H1 (cell line): ENCODE results near the gene JOSD1. TPM values are rescaled to one million over a fixed set of nuclear protein-coding genes. Genes with fewer than 3 reads are reported as not detected.

Experiments
- BCL11A ChIP-seq, 2 experiments: IDR thresholded peaks; one replicate each; pipeline ENCODE4 v1.6.1; 2011; ENCODE audit warnings: low read depth in 2 of 2, low read length in 2 of 2, mild to moderate bottlenecking in 2 of 2
- CHD1 ChIP-seq: IDR thresholded peaks from 2 replicates; pipeline ENCODE4 v1.6.1; 2012; ENCODE audit warnings: low read depth, low read length, improper control_type of control experiment
- CREB1 ChIP-seq: IDR thresholded peaks from 2 replicates; pipeline ENCODE4 v1.6.1; 2012; ENCODE audit warnings: inconsistent platforms
- CTBP2 ChIP-seq: IDR thresholded peaks from 2 replicates; pipeline ENCODE4 v1.7.0; 2011; ENCODE audit warnings: borderline replicate concordance, mild to moderate bottlenecking, moderate library complexity, mixed read lengths, low read length; ENCODE audit not compliant: insufficient read depth, insufficient read length
- JUND ChIP-seq: IDR thresholded peaks from 2 replicates; pipeline ENCODE4 v1.6.1; 2011; ENCODE audit warnings: mild to moderate bottlenecking, improper control_type of control experiment, low read length
- SUZ12 ChIP-seq: fragments of 200-600 bp; sonication (generic); IDR thresholded peaks from 2 replicates; pipeline ENCODE4 v1.6.1; 2012; ENCODE audit warnings: mild to moderate bottlenecking, inconsistent platforms, low read length, moderate library complexity, mixed read lengths
- ZNF274 ChIP-seq: IDR thresholded peaks from 2 replicates; pipeline ENCODE4 v1.7.0; 2012; ENCODE audit warnings: low read length, borderline replicate concordance; ENCODE audit errors: extremely low read depth
- polyA plus RNA-seq, 7 experiments: library from polyadenylated mRNA; depleted of rRNA in 3 of 7; stranded (reverse) in 5 of 7; unstranded in 2 of 7; fragments of >200 nt in 5 of 7; fragments of 200-250 nt in 2 of 7; gene quantifications; 1 replicate in 5 of 7; 2 replicates in 1 of 7; 4 replicates in 1 of 7; pipeline versions ENCODE4 v1.2.1 to v1.2.3, GENCODE V29; 2011 to 2013; ENCODE audit warnings: missing spikeins in 2 of 7, mixed read lengths in 2 of 7
- small RNA-seq: library from polyadenylated mRNA; stranded (forward); fragments of <200 nt; extraction: miRNeasy Mini kit (QIAGEN cat#:217004); gene quantifications from one replicate; pipeline ENCODE3, GENCODE V24; 2013; ENCODE audit not compliant: insufficient read depth
- total RNA-seq: library from RNA; stranded (reverse); fragmentation: NEBNext Ultra II Directional; extraction: Animal tissue kit (Norgen Biotek cat#: 25700); gene quantifications from 2 replicates; pipeline ENCODE4 v1.2.1, GENCODE V29; 2021
- TF ChIP-seq, protein P1 (sequence below): IDR thresholded peaks from 2 replicates; pipeline ENCODE4 v1.6.1; 2011; ENCODE audit warnings: low read depth, mild to moderate bottlenecking, low read length; ENCODE audit not compliant: insufficient read depth

Gene JOSD1
- total and polyA plus RNA-seq, 2 of the 8 experiments (the other 6 are each of a cell fraction or from before 2014, with no cell fraction given) = 18.4 to 20.2 TPM

DNA sequence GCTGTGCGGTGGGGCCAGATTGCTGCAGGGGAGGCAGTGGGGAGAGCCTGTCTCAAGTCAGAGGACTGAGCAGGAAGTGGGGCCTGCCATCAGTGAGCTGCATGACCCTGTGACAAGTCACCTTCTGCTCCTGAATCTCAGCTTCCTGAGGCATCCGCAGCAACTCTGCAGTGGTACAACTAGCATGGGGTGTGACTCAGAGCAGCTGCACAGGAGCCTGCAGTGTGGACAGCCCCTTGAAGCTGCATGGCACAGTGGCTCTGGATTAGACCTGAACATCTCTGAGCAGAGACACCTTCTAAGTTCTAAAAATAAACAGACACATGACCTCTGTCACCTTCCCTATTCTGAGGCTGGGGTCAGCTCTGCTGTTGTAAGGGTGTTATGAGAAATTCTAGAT, 62.5 kb downstream of the JOSD1 start (continued):
- no peak for TF ChIP-seq CREB1
- TF ChIP-seq CHD1 = no peak
- no peak for TF ChIP-seq ZNF274
- TF ChIP-seq BCL11A (IDR thresholded peaks at IDR 0.05; ENCODE audit: low read depth in 2 of 2, low read length in 2 of 2) = no peak
- TF ChIP-seq, protein P1, sequence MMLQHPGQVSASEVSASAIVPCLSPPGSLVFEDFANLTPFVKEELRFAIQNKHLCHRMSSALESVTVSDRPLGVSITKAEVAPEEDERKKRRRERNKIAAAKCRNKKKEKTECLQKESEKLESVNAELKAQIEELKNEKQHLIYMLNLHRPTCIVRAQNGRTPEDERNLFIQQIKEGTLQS = no peak
- TF ChIP-seq SUZ12 = no peak
- no peak for TF ChIP-seq JUND
- TF ChIP-seq CTBP2 = no peak

Small RNA genes lying within 50 kb of the gene (small RNA-seq; reads per million reads assigned to genes)
- gene AL021707.8 = not detected

Other genes with a start within 250 kb of the JOSD1 start
- gene KCNJ4, start 245.7 kb downstream of the JOSD1 start, total RNA-seq = 2.2 and 2.3 TPM in 2 replicates
- gene KCNJ4, start 245.7 kb downstream of the JOSD1 start, polyA plus RNA-seq (2011; rRNA removed) = 1.4 TPM in 2 replicates
- 7.8 and 7.9 TPM in 2 replicates for gene KDELR3, start 232.8 kb downstream of the JOSD1 start, total RNA-seq
- 8.0 and 13.0 TPM in 2 replicates for gene KDELR3, start 232.8 kb downstream of the JOSD1 start, polyA plus RNA-seq (2011; rRNA removed)
- 441 and 448 TPM in 2 replicates for gene DDX17, start 194.6 kb downstream of the JOSD1 start, total RNA-seq
- gene DDX17, start 194.6 kb downstream of the JOSD1 start, polyA plus RNA-seq (2011; rRNA removed) = 437 and 698 TPM in 2 replicates
- gene DMC1, start 130.8 kb downstream of the JOSD1 start, total RNA-seq = 7.1 and 7.2 TPM in 2 replicates
- gene DMC1, start 130.8 kb downstream of the JOSD1 start, polyA plus RNA-seq (2011; rRNA removed) = 3.8 and 20.2 TPM in 2 replicates
- 3.8 and 3.9 TPM in 2 replicates for gene FAM227A, start 44.6 kb downstream of the JOSD1 start, total RNA-seq
- gene FAM227A, start 44.6 kb downstream of the JOSD1 start, polyA plus RNA-seq (2011; rRNA removed) = 2.1 TPM in 2 replicates
- gene CBY1, start 44.3 kb downstream of the JOSD1 start, total RNA-seq = 23.2 and 24.4 TPM in 2 replicates
- 28.5 and 30.2 TPM in 2 replicates for gene CBY1, start 44.3 kb downstream of the JOSD1 start, polyA plus RNA-seq (2011; rRNA removed)
- 125 and 138 TPM in 2 replicates for gene TOMM22, start 19.0 kb downstream of the JOSD1 start, total RNA-seq
- gene TOMM22, start 19.0 kb downstream of the JOSD1 start, polyA plus RNA-seq (2011; rRNA removed) = 47.8 and 84.0 TPM in 2 replicates
- 91.8 and 92.0 TPM in 2 replicates for gene GTPBP1, start 5.0 kb upstream of the JOSD1 start, total RNA-seq
- 53.1 and 80.2 TPM in 2 replicates for gene GTPBP1, start 5.0 kb upstream of the JOSD1 start, polyA plus RNA-seq (2011; rRNA removed)
- 10.5 and 11.7 TPM in 2 replicates for gene SUN2, start 55.1 kb upstream of the JOSD1 start, total RNA-seq
- 5.1 and 8.3 TPM in 2 replicates for gene SUN2, start 55.1 kb upstream of the JOSD1 start, polyA plus RNA-seq (2011; rRNA removed)
- gene DNAL4, start 93.2 kb upstream of the JOSD1 start, total RNA-seq = 7.8 and 8.8 TPM in 2 replicates
- gene DNAL4, start 93.2 kb upstream of the JOSD1 start, polyA plus RNA-seq (2011; rRNA removed) = 14.0 and 23.4 TPM in 2 replicates
- 5.8 and 6.4 TPM in 2 replicates for gene NPTXR, start 143.1 kb upstream of the JOSD1 start, total RNA-seq
- gene NPTXR, start 143.1 kb upstream of the JOSD1 start, polyA plus RNA-seq (2011; rRNA removed) = 3.7 and 4.9 TPM in 2 replicates
- 27.5 and 28.2 TPM in 2 replicates for gene CBX6, start 171.3 kb upstream of the JOSD1 start, total RNA-seq
- 10.6 and 11.7 TPM in 2 replicates for gene CBX6, start 171.3 kb upstream of the JOSD1 start, polyA plus RNA-seq (2011; rRNA removed)